WTC11 (cell line): Measurements from ENCODE around the gene LGSN.
"Not testable (repeated sequence)": the region's sequence is repeated elsewhere in the genome, so short reads cannot be mapped to it uniquely, and the experiment has no call there.

Experiments
- ETV6 ChIP-seq: sonication (generic); formaldehyde crosslinking; IDR thresholded peaks from 2 replicates; pipeline ENCODE4 v1.8.1; 2022; ENCODE audit warnings: mild to moderate bottlenecking, missing genetic modification reagents
- FOXJ3 ChIP-seq: sonication (generic); formaldehyde crosslinking; IDR thresholded peaks from 2 replicates; pipeline ENCODE4 v1.9.0; 2021; ENCODE audit warnings: missing genetic modification reagents, mild to moderate bottlenecking, borderline replicate concordance
- IRF2 ChIP-seq: sonication (generic); formaldehyde crosslinking; IDR thresholded peaks from 2 replicates; pipeline ENCODE4 v1.8.0; 2022; ENCODE audit warnings: low read depth, missing genetic modification reagents, borderline replicate concordance
- JUN ChIP-seq: sonication (generic); formaldehyde crosslinking; IDR thresholded peaks from 2 replicates; pipeline ENCODE4 v1.8.0; 2023; ENCODE audit warnings: mild to moderate bottlenecking, missing genetic modification reagents
- OVOL2 ChIP-seq: fragments of 250-450 bp; sonication (Bioruptor Pico); IDR thresholded peaks from 2 replicates; pipeline ENCODE4 v1.9.0; 2021; ENCODE audit warnings: mild to moderate bottlenecking, borderline replicate concordance
- ZNF317 ChIP-seq: sonication (generic); formaldehyde crosslinking; IDR thresholded peaks from 2 replicates; pipeline ENCODE4 v1.8.1; 2023; ENCODE audit warnings: low read depth, mild to moderate bottlenecking, moderate library complexity, missing genetic modification reagents, borderline replicate concordance
- ZNF416 ChIP-seq: fragments of 250-450 bp; sonication (Bioruptor Pico); IDR thresholded peaks from 2 replicates; pipeline ENCODE4 v1.9.0; 2021; ENCODE audit warnings: mild to moderate bottlenecking, inconsistent platforms
- TF ChIP-seq, protein P1 (sequence below): fragments of 200-600 bp; IDR thresholded peaks from 2 replicates; pipeline ENCODE4 v1.8.0; 2022; ENCODE audit warnings: antibody characterized with exemption
- TF ChIP-seq, protein P2 (sequence below): sonication (generic); formaldehyde crosslinking; IDR thresholded peaks from 2 replicates; pipeline ENCODE4 v1.8.0; 2022; ENCODE audit warnings: mild to moderate bottlenecking, missing genetic modification reagents

DNA sequence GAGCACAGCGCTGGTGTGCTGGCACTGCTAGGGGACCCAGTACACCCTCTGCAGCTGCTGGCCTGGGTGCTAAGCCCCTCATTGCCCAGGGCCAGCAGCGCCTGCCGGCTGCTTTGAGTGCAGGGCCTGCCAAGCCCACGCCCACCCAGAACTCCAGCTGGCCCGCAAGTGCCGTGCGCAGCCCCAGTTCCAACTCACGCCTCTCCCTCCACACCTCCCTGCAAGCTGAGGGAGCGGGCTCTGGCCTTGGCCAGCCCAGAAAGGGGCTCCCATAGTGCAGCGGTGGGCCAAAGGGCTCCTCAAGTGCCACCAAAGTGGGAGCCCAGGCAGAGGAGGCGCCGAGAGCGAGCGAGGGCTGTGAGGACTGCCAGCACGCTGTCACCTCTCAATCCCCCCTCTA is 6.8 kb upstream of the LGSN start:
- TF ChIP-seq JUN (CRISPR knock-in tag); FOXJ3 (CRISPR knock-in tag); ZNF317; OVOL2 (CRISPR knock-in tag); IRF2 (CRISPR knock-in tag); ZNF416; ETV6: not testable (repeated sequence)
- TF ChIP-seq, protein P1, sequence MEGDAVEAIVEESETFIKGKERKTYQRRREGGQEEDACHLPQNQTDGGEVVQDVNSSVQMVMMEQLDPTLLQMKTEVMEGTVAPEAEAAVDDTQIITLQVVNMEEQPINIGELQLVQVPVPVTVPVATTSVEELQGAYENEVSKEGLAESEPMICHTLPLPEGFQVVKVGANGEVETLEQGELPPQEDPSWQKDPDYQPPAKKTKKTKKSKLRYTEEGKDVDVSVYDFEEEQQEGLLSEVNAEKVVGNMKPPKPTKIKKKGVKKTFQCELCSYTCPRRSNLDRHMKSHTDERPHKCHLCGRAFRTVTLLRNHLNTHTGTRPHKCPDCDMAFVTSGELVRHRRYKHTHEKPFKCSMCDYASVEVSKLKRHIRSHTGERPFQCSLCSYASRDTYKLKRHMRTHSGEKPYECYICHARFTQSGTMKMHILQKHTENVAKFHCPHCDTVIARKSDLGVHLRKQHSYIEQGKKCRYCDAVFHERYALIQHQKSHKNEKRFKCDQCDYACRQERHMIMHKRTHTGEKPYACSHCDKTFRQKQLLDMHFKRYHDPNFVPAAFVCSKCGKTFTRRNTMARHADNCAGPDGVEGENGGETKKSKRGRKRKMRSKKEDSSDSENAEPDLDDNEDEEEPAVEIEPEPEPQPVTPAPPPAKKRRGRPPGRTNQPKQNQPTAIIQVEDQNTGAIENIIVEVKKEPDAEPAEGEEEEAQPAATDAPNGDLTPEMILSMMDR = not testable (repeated sequence)
- TF ChIP-seq, protein P2, sequence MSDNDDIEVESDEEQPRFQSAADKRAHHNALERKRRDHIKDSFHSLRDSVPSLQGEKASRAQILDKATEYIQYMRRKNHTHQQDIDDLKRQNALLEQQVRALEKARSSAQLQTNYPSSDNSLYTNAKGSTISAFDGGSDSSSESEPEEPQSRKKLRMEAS = not testable (repeated sequence)
